ENCODE data around the gene ALX4. TPM values are rescaled to one million over a fixed set of nuclear protein-coding genes. Genes with fewer than 3 reads are reported as not detected.

Gene ALX4
- total and polyA plus RNA-seq, 2 of the 8 experiments (the other 6 are each of a cell fraction or from before 2014, with no cell fraction given), result not detected

- Histone ChIP-seq H3K4ac (replicated peaks; ENCODE audit: insufficient read length, low read depth, low read length) (no peak overlapping the region), H4K5ac (ENCODE audit: insufficient read length, low read depth, low read length) (no peak overlapping the region), H3K36me3 (ENCODE audit: control insufficient read depth in 2 of 4, insufficient read depth in 4 of 4, low read length in 3 of 4) (no peaks in the 10 kb centered on the region), H3K4me1 (replicated peaks in 1 of 4; ENCODE audit: control insufficient read depth in 3 of 4, insufficient read depth in 4 of 4, low read length in 3 of 4) (peaks cover 0 to 13% (median 11%) of the 10 kb centered on the region in 4 experiments; a peak in 6 of 7 replicates), H3K4me3 (ENCODE audit: extremely low read depth in 1 of 4, insufficient read depth in 2 of 4, low read depth in 3 of 4, low read length in 4 of 4) (no peak overlapping the region), H3K18ac (ENCODE audit: extremely low read depth, low read length) (no peak overlapping the region), H4K20me1 (replicated peaks in 1 of 2; ENCODE audit: control insufficient read depth in 1 of 2, insufficient read depth in 2 of 2, low read length in 2 of 2) (peaks cover 0 to 3% of the 10 kb centered on the region in 2 experiments), H3K79me1 (ENCODE audit: low read depth, low read length) (no peaks in the 10 kb centered on the region), H2AFZ (ENCODE audit: low read length) (no peak overlapping the region), H3K56ac (replicated peaks; ENCODE audit: insufficient read length, low read depth, low read length) (no peak overlapping the region), H3K23me2 (ENCODE audit: low read depth, low read length) (no peaks in the 10 kb centered on the region), H2BK5ac (ENCODE audit: low read depth, low read length) (no peak overlapping the region), H2BK20ac (ENCODE audit: low read length) (no peak overlapping the region), H3K27ac (ENCODE audit: low read depth, low read length) (no peak overlapping the region), H4K91ac (replicated peaks; ENCODE audit: insufficient read length, low read length) (no peak overlapping the region), H3K9me3 (ENCODE audit: insufficient read depth in 2 of 2, low read depth in 1 of 2, low read length in 1 of 2) (no peaks in the 10 kb centered on the region; a peak in 1 of 4 replicates), H3K4me2 (ENCODE audit: insufficient read depth in 1 of 2, low read depth in 2 of 2, low read length in 2 of 2) (no peak overlapping the region), H3K79me2 (ENCODE audit: control insufficient read depth in 1 of 2, insufficient read depth in 2 of 2, low read length in 2 of 2) (no peaks in the 10 kb centered on the region), H2BK12ac (ENCODE audit: low read depth, low read length) (no peak overlapping the region), H2BK120ac (replicated peaks; ENCODE audit: low read depth, low read length) (no peak overlapping the region), H3K23ac (ENCODE audit: insufficient read length) (no peak overlapping the region), H3K9ac (replicated peaks in 1 of 4; ENCODE audit: extremely low read depth in 1 of 4, low read depth in 3 of 4, low read length in 3 of 4) (no peak overlapping the region), H2AK5ac (ENCODE audit: low read depth, low read length) (no peak overlapping the region), H4K8ac (ENCODE audit: extremely low read depth, insufficient read depth, low read length) (no peak overlapping the region), H3K27me3 (replicated peaks in 1 of 4; ENCODE audit: control insufficient read depth in 3 of 4, extremely low read depth in 1 of 4, insufficient read depth in 3 of 4, low read length in 3 of 4) (peaks cover 42 to 64% (median 58%) of the 10 kb centered on the region in 4 experiments), H3K14ac (ENCODE audit: insufficient read length) (no peak overlapping the region), H2BK15ac (ENCODE audit: low read length) (no peak overlapping the region)
- CTCF ChIA-PET (ENCODE audit: partially characterized antibody), result interaction anchor here (0.7 to 4.8 kb wide), 5 partner anchors 10 to 167 kb away, joined by 3 to 22 read pairs (median 4); no protein-coding TSS in a partner anchor
- DNase-seq (ENCODE audit: low read depth in 1 of 2, low spot score in 2 of 2), result no peak
- FAIRE-seq, result no peak
- POLR2A ChIA-PET (ENCODE audit: partially characterized antibody), result interaction anchor here (0.6 kb wide), 1 partner anchor 197 kb away, joined by 3 read pairs; no protein-coding TSS in a partner anchor
- WGBS, 2 experiments (ENCODE audit: extremely low coverage in 1 of 2, insufficient coverage in 1 of 2, insufficient read length in 1 of 2, insufficient replicate concordance in 2 of 2, low coverage in 1 of 2, low lambda C conversion rate in 2 of 2, missing lambda C conversion rate in 1 of 2), result 85% methylated on average over 6 of the region's 6 CpGs; no CpG with 5 or more reads in 1 of the 2 experiments
- TF ChIP-seq SIRT6 (IDR thresholded peaks at IDR 0.05; ENCODE audit: low read length), result no peak
- TF ChIP-seq KDM1A (IDR thresholded peaks at IDR 0.05; ENCODE audit: borderline replicate concordance, low read length), result no peak
- TF ChIP-seq EP300 (IDR thresholded peaks at IDR 0.05; ENCODE audit: borderline replicate concordance in 1 of 2, low read depth in 2 of 2, low read length in 2 of 2), result no peak
- no peak for TF ChIP-seq GABPA (IDR thresholded peaks at IDR 0.05; ENCODE audit: borderline replicate concordance, insufficient read depth, low read length)
- TF ChIP-seq JUN (IDR thresholded peaks at IDR 0.05; ENCODE audit: low read depth, low read length), result no peak
- TF ChIP-seq FOSL1 (IDR thresholded peaks at IDR 0.05; ENCODE audit: insufficient read depth, low read depth, low read length), result no peak
- TF ChIP-seq KDM5A (IDR thresholded peaks at IDR 0.05; ENCODE audit: low read length), result no peak
- TF ChIP-seq ZNF274 (IDR thresholded peaks at IDR 0.05; ENCODE audit: borderline replicate concordance, extremely low read depth, low read length), result no peak
- TF ChIP-seq CTBP2 (IDR thresholded peaks at IDR 0.05; ENCODE audit: borderline replicate concordance, insufficient read depth, insufficient read length, low read length), result no peak
- no peak for TF ChIP-seq KDM4A (IDR thresholded peaks at IDR 0.05; ENCODE audit: low read depth, low read length, severe bottlenecking)
- no peak for TF ChIP-seq SAP30 (IDR thresholded peaks at IDR 0.05; ENCODE audit: insufficient read depth, insufficient replicate concordance, low read length)
- TF ChIP-seq TBP (IDR thresholded peaks at IDR 0.05; ENCODE audit: low read depth, low read length), result no peak
Observed at GRCh38 chr11:44300844-44301563, 8.9 kb downstream of the ALX4 start.
